Nephron (organoid): ENCODE measurements around the gene SZRD1.

Experiments
- H3K27ac Mint-ChIP-seq, 3 experiments: 2 replicates each; pipeline ENCODE4 v1.8.0; 2020; ENCODE audit warnings: mixed read lengths in 3 of 3, mild to moderate bottlenecking in 2 of 3, moderate library complexity in 1 of 3
- H3K27me3 Mint-ChIP-seq: 2 replicates; pipeline ENCODE4 v1.8.0; 2021; ENCODE audit warnings: low read depth, mild to moderate bottlenecking, moderate library complexity, mixed read lengths
- H3K36me3 Mint-ChIP-seq: 2 replicates; pipeline ENCODE4 v1.8.0; 2020; ENCODE audit warnings: low read depth, mixed read lengths
- H3K4me1 Mint-ChIP-seq: 2 replicates; pipeline ENCODE4 v1.8.0; 2020; ENCODE audit warnings: mixed read lengths
- H3K4me3 Mint-ChIP-seq, 3 experiments: 2 replicates each; pipeline ENCODE4 v1.8.0; 2020; ENCODE audit warnings: mild to moderate bottlenecking in 3 of 3, mixed read lengths in 3 of 3, moderate library complexity in 2 of 3
- H3K9me3 Mint-ChIP-seq: 2 replicates; pipeline ENCODE4 v1.8.0; 2020; ENCODE audit warnings: mixed read lengths
- TF ChIP-seq, protein P1 (sequence below), 3 experiments: fragments of 200-600 bp; sonication (generic); IDR thresholded peaks; one replicate each; pipeline ENCODE4 v1.5.0; 2021; ENCODE audit warnings: antibody characterized with exemption in 3 of 3; ENCODE audit not compliant: unreplicated experiment in 3 of 3

The SZRD1 gene

DNA sequence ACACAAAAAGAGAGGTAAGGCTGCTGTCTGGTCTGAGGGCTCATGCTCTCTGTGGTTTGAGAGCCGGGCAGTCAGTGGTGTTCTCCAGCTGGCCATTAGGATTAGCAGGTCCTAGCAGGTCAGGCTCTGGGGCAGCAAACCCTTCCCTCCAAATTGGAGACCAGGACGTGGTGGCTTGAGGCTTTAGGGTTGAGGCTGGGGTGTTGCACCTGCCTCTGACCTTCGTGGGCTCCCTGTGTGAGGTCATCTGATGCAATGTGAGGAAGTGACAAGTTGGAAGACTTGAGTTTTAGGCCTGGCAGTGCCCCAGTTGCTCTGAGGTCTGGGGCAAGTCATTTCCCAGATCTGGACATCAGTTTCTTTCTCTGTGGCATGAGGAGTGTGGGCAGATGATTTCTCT lies 24.4 kb downstream of the SZRD1 start:
- peaks cover 28% of the 10 kb centered on the region for H3K36me3 Mint-ChIP-seq
- peaks cover 44% of the 10 kb centered on the region for H3K4me1 Mint-ChIP-seq
- peak overlapping the region in 2 of 3 experiments; percentile 22 to 31 for H3K27ac Mint-ChIP-seq
- H3K9me3 Mint-ChIP-seq: no peaks in the 10 kb centered on the region
- no peaks in the 10 kb centered on the region for H3K27me3 Mint-ChIP-seq
- no peak overlapping the region for H3K4me3 Mint-ChIP-seq
- TF ChIP-seq, protein P1, sequence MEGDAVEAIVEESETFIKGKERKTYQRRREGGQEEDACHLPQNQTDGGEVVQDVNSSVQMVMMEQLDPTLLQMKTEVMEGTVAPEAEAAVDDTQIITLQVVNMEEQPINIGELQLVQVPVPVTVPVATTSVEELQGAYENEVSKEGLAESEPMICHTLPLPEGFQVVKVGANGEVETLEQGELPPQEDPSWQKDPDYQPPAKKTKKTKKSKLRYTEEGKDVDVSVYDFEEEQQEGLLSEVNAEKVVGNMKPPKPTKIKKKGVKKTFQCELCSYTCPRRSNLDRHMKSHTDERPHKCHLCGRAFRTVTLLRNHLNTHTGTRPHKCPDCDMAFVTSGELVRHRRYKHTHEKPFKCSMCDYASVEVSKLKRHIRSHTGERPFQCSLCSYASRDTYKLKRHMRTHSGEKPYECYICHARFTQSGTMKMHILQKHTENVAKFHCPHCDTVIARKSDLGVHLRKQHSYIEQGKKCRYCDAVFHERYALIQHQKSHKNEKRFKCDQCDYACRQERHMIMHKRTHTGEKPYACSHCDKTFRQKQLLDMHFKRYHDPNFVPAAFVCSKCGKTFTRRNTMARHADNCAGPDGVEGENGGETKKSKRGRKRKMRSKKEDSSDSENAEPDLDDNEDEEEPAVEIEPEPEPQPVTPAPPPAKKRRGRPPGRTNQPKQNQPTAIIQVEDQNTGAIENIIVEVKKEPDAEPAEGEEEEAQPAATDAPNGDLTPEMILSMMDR (IDR thresholded peaks at IDR 0.05; ENCODE audit: unreplicated experiment in 3 of 3): no peak

DNA sequence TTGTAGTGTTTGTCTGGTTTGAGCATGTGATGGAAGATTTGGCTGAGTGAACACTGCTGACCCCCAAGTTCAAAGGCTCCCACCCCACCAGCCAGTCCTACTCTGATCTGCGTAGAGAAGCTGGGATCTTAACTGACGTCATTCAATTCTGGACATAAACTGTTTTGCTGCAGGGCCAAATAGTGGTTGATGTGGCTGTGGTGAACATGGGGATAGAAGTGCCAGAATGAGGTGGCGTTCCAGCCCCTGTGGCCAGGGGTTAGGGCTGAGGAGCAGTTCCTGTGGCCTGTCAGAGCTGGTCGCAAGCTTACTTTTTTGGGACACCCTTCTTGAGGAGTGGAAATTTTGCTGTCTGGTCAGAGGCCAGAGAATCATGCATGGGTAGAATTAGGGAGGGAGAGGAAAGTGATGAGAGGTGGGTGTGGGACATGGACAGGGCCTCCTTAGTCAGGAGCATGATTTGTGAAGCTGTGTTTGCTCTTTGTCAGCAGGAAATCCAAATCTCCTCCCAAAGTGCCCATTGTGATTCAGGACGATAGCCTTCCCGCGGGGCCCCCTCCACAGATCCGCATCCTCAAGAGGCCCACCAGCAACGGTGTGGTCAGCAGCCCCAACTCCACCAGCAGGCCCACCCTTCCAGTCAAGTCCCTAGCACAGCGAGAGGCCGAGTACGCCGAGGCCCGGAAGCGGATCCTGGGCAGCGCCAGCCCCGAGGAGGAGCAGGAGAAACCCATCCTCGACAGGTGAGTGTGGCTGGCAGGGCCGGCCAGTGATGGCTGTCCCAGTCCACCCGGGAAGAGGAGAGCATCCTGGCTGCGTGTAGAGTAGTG lies 25.9 kb downstream of the SZRD1 start:
- TF ChIP-seq, protein P1 (IDR thresholded peaks at IDR 0.05; ENCODE audit: unreplicated experiment in 3 of 3): no peak
- Mint-ChIP-seq H3K36me3 (peaks cover 36% of the 10 kb centered on the region), H3K27me3 (no peaks in the 10 kb centered on the region), H3K4me3 (no peak overlapping the region), H3K9me3 (no peaks in the 10 kb centered on the region), H3K27ac (peak overlapping the region in 2 of 3 experiments; percentile 21 to 34), H3K4me1 (peaks cover 30% of the 10 kb centered on the region)

DNA sequence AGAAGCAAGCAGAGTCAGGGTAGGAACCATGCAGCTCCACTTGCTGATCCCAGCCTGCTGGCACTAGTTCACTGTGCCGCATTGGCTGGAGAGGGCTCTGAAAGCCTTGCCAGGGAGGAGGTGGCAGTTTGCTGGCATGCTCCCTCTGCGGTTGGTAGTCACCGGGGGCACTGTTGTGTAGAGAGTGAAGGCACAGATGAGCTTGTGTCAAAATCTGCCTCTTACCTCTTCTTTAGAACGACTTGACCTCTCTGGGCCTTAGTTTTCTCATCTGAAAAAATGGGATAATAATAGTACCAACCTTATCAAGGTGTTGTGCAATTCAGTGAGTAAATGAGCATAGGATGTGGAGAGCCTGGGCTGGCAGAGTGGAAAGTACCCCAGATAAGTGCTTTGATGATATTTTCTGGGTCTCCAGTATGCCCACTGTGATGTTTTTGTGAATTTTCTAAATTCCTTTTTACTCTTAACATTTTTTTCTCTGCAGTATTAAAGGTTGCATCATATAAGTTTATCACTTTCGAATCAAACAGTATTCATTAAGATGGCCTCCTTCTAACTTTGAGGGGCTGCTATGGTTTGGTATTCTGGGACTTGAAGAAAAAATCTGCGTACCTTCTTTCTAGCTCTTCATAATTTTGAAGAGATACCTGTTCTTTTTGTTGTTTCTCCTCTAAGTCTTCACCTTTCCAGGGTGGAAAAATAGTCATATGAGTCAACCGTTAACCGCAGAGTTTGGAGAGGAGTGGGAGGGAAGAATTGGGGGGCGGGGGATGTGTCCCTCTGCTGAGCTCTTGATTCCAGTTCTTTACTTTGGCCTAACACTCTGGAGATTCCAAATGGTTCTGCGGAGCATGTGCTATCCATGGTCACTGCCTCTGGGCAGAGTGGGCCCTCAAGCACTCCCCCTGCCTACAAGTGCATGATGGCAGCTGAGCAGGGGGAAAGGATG lies 26.8 kb downstream of the SZRD1 start:
- H3K4me1 Mint-ChIP-seq: peaks cover 30% of the 10 kb centered on the region
- TF ChIP-seq, protein P1 (IDR thresholded peaks at IDR 0.05; ENCODE audit: unreplicated experiment in 3 of 3): no peak

GRCh38 chr1:16394977-16395376 lies 27.9 kb downstream of the SZRD1 start:
- Mint-ChIP-seq H3K27me3 (no peaks in the 10 kb centered on the region), H3K4me1 (peaks cover 29% of the 10 kb centered on the region), H3K36me3 (peaks cover 42% of the 10 kb centered on the region)

More for the DNA sequence above, 26.8 kb downstream of the SZRD1 start:
- Mint-ChIP-seq H3K27me3 (no peaks in the 10 kb centered on the region), H3K9me3 (no peaks in the 10 kb centered on the region), H3K36me3 (peaks cover 36% of the 10 kb centered on the region), H3K4me3 (no peak overlapping the region), H3K27ac (no peak overlapping the region)

GRCh38 chr1:16396591-16396990 lies 29.5 kb downstream of the SZRD1 start:
- H3K9me3 Mint-ChIP-seq: no peaks in the 10 kb centered on the region
- peaks cover 42% of the 10 kb centered on the region for H3K36me3 Mint-ChIP-seq
- H3K27ac Mint-ChIP-seq: peak overlapping the region in 1 of 3 experiments; percentile 64
- no peaks in the 10 kb centered on the region for H3K27me3 Mint-ChIP-seq
- TF ChIP-seq, protein P1 (IDR thresholded peaks at IDR 0.05; ENCODE audit: unreplicated experiment in 3 of 3): no peak
- no peak overlapping the region for H3K4me3 Mint-ChIP-seq
- H3K4me1 Mint-ChIP-seq: peaks cover 12% of the 10 kb centered on the region

More at GRCh38 chr1:16394977-16395376, 27.9 kb downstream of the SZRD1 start:
- Mint-ChIP-seq H3K4me3 (no peak overlapping the region), H3K9me3 (no peaks in the 10 kb centered on the region), H3K27ac (no peak overlapping the region)
- TF ChIP-seq, protein P1 (IDR thresholded peaks at IDR 0.05; ENCODE audit: unreplicated experiment in 3 of 3): no peak
